Karpas-422 (cell line): Measurements from ENCODE around the gene NFAT5. TPM values are rescaled to one million over a fixed set of nuclear protein-coding genes. Genes with fewer than 3 reads are reported as not detected.

Experiments used
- DNase-seq: peaks from one replicate; pipeline ENCODE4 v3.0.0-alpha.2; 2015
- H2AFZ ChIP-seq: fragments of 200-600 bp; sonication (generic); 2 replicates; pipeline ENCODE4 v1.6.1; 2014; ENCODE audit warnings: antibody characterized with exemption, low read length, mixed read lengths
- H3K27ac ChIP-seq: fragments of 200-600 bp; sonication (generic); 2 replicates; pipeline ENCODE4 v1.5.1; 2014; ENCODE audit warnings: mild to moderate bottlenecking, low read length, moderate library complexity
- H3K27me3 ChIP-seq: fragments of 200-600 bp; sonication (generic); 2 replicates; pipeline ENCODE4 v1.6.1; 2014; ENCODE audit warnings: low read length, mixed read lengths
- H3K36me3 ChIP-seq: fragments of 200-600 bp; sonication (generic); 2 replicates; pipeline ENCODE4 v1.6.1; 2014; ENCODE audit warnings: low read length, mixed read lengths; ENCODE audit not compliant: insufficient read depth
- H3K4me1 ChIP-seq: fragments of 200-600 bp; sonication (generic); 2 replicates; pipeline ENCODE4 v1.6.1; 2014; ENCODE audit warnings: mild to moderate bottlenecking, low read length, mixed read lengths
- H3K4me2 ChIP-seq: fragments of 200-600 bp; sonication (generic); 2 replicates; pipeline ENCODE4 v1.6.1; 2014; ENCODE audit warnings: low read length, low read depth, mild to moderate bottlenecking; ENCODE audit not compliant: poor library complexity, severe bottlenecking
- H3K4me3 ChIP-seq: fragments of 200-600 bp; sonication (generic); 2 replicates; pipeline ENCODE4 v1.5.1; 2014; ENCODE audit warnings: mild to moderate bottlenecking, antibody characterized with exemption, low read length, mixed read lengths
- H3K79me2 ChIP-seq: fragments of 200-600 bp; sonication (generic); 2 replicates; pipeline ENCODE4 v1.6.1; 2014; ENCODE audit warnings: mild to moderate bottlenecking, low read length, mixed read lengths
- H3K9ac ChIP-seq: fragments of 200-600 bp; sonication (generic); 2 replicates; pipeline ENCODE4 v1.6.0; 2014; ENCODE audit warnings: low read length
- H3K9me2 ChIP-seq: fragments of 200-600 bp; sonication (generic), shearing (Covaris generic); replicated peaks from 2 replicates; pipeline ENCODE4 v1.6.0; 2014; ENCODE audit warnings: mild to moderate bottlenecking, low read length, moderate library complexity; ENCODE audit not compliant: insufficient read depth
- H3K9me3 ChIP-seq: fragments of 300-700, 200-600 bp; sonication (generic); 2 replicates; pipeline ENCODE4 v1.6.1; 2014; ENCODE audit warnings: low read length, mixed read lengths
- H4K20me1 ChIP-seq: fragments of 200-600 bp; sonication (generic); 2 replicates; pipeline ENCODE4 v1.6.1; 2014; ENCODE audit warnings: mild to moderate bottlenecking, antibody characterized with exemption, low read length, low read depth; ENCODE audit not compliant: insufficient read depth
- total RNA-seq: library from RNA; depleted of rRNA; stranded (reverse); fragments of >200 nt; shearing (Covaris generic); gene quantifications from 2 replicates; pipeline ENCODE4 v1.2.3, GENCODE V29; 2014; ENCODE audit warnings: low replicate concordance

The NFAT5 gene
- total RNA-seq, 1 experiment from 2014 or later: 41.6 TPM

GRCh38 chr16:69561901-69562300, 3.9 kb upstream of the NFAT5 start:
- no peaks in the 10 kb centered on the region for H3K27me3 ChIP-seq
- no peak overlapping the region for H2AFZ ChIP-seq
- no peak overlapping the region for H3K4me3 ChIP-seq
- H3K4me1 ChIP-seq: peaks cover 16% of the 10 kb centered on the region
- 0 out of 2 replicates have a peak, but pooled peaks cover 1% of the 10 kb centered on the region for H4K20me1 ChIP-seq
- H3K27ac ChIP-seq: no peak overlapping the region
- no peaks in the 10 kb centered on the region for H3K9me3 ChIP-seq
- no peak overlapping the region for H3K9ac ChIP-seq
- H3K36me3 ChIP-seq: no peaks in the 10 kb centered on the region
- peaks cover 13% of the 10 kb centered on the region for H3K79me2 ChIP-seq
- no peaks in the 10 kb centered on the region for H3K9me2 ChIP-seq
- no peak overlapping the region for H3K4me2 ChIP-seq
- DNase-seq: no peak

DNA sequence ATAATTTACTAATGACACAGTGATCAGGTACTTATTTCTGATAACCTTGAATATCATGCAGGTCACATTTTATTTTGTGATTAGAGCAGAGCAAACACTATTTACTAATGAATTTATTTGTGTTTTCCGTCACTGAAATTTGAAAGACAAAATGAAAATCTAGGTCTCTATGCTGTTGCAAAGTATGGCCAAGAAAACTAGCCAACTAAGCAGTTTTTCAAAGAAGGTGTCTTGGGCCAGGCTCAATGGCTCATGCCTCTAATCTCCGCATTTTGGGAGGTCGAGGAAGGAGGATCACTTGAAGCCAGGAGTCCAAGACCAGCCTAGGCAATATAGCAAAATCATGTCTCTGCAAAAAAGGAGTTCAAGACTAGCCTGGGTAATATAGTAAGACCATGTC, 3.0 kb upstream of the NFAT5 start:
- no peak overlapping the region for H3K27ac ChIP-seq
- H2AFZ ChIP-seq: no peak overlapping the region
- H4K20me1 ChIP-seq: 0 out of 2 replicates have a peak, but pooled peaks cover 3% of the 10 kb centered on the region
- H3K9me3 ChIP-seq: no peaks in the 10 kb centered on the region
- H3K4me1 ChIP-seq: peaks cover 21% of the 10 kb centered on the region
- H3K79me2 ChIP-seq: peaks cover 23% of the 10 kb centered on the region
- H3K4me3 ChIP-seq: no peak overlapping the region
- H3K9ac ChIP-seq: no peak overlapping the region
- no peaks in the 10 kb centered on the region for H3K36me3 ChIP-seq
- no peaks in the 10 kb centered on the region for H3K9me2 ChIP-seq
- no peak overlapping the region for H3K4me2 ChIP-seq
- DNase-seq: no peak
- no peaks in the 10 kb centered on the region for H3K27me3 ChIP-seq

DNA sequence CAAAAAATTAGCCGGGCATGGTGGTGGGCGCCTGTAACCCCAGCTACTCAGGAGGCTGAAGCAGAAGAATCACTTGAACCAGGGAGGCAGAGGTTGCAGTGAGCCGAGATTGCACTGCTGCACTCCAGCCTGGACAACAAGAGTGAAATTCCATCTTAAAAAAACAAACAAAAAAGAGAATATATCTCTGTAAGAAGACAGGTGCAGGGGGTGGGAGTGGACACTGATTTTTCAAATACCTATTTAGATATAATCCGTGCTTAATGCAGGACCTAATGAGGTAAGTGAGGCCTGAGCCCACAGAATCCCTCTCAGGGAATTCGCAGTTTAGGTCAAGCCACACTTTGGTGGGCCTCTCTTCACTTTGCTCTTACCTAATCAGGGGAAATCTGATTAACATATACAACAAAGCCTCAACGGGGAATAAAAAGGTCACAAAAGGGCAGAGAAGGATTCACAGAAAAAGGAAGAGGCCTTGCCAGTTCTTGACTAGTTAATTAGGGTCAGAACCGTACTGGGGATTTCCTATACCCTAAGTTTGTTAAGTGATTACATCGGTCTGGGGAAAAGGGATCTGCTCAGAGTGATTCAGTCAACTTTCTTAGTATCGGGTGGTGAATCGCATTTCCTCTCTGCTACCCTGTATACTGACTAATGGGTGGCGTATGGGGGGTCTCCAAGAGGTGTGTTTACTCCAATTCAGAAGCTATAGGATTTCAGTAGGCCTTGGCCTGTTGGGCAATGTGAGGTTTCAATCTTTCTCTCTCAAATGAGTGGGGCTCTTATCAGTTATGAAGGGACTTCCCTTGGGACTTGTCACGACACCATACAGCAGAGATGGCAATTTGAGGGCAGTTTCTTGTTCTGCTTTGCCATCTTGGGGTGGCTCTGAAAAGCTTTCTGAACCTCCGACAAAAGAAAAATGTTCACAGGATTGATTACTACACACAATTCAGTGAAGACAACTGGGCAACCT, 1.9 kb upstream of the NFAT5 start:
- peak overlapping the region; percentile 66; the same call in 1 of the 2 replicates for H3K27ac ChIP-seq
- peak; percentile 87 for DNase-seq
- H2AFZ ChIP-seq: peak overlapping the region; percentile 24; the same call in 1 of the 2 replicates
- H3K4me2 ChIP-seq: peak overlapping the region; percentile 100
- H3K79me2 ChIP-seq: peaks cover 33% of the 10 kb centered on the region
- H4K20me1 ChIP-seq: 0 out of 2 replicates have a peak, but pooled peaks cover 3% of the 10 kb centered on the region
- no peaks in the 10 kb centered on the region for H3K27me3 ChIP-seq
- H3K4me1 ChIP-seq: peaks cover 32% of the 10 kb centered on the region
- H3K9me3 ChIP-seq: no peaks in the 10 kb centered on the region
- peak overlapping the region; percentile 93 for H3K9ac ChIP-seq
- H3K4me3 ChIP-seq: peak overlapping the region; percentile 98
- H3K9me2 ChIP-seq: no peaks in the 10 kb centered on the region
- no peaks in the 10 kb centered on the region for H3K36me3 ChIP-seq

GRCh38 chr16:69564845-69565670, 708 bp upstream of the NFAT5 start:
- H3K27me3 ChIP-seq: no peaks in the 10 kb centered on the region
- no peaks in the 10 kb centered on the region for H3K9me2 ChIP-seq
- H3K9me3 ChIP-seq: no peaks in the 10 kb centered on the region
- peak overlapping the region; percentile 58; the same call in 1 of the 2 replicates for H2AFZ ChIP-seq
- no peaks in the 10 kb centered on the region for H3K36me3 ChIP-seq
- peak; percentile 59 for DNase-seq
- peaks cover 44% of the 10 kb centered on the region for H3K4me1 ChIP-seq
- peaks cover 45% of the 10 kb centered on the region for H3K79me2 ChIP-seq
- peak overlapping the region; percentile 66 for H3K27ac ChIP-seq
- peak overlapping the region; percentile 100 for H3K4me2 ChIP-seq
- H3K9ac ChIP-seq: peak overlapping the region; percentile 93
- peak overlapping the region; percentile 98 for H3K4me3 ChIP-seq
- 0 out of 2 replicates have a peak, but pooled peaks cover 3% of the 10 kb centered on the region for H4K20me1 ChIP-seq

DNA sequence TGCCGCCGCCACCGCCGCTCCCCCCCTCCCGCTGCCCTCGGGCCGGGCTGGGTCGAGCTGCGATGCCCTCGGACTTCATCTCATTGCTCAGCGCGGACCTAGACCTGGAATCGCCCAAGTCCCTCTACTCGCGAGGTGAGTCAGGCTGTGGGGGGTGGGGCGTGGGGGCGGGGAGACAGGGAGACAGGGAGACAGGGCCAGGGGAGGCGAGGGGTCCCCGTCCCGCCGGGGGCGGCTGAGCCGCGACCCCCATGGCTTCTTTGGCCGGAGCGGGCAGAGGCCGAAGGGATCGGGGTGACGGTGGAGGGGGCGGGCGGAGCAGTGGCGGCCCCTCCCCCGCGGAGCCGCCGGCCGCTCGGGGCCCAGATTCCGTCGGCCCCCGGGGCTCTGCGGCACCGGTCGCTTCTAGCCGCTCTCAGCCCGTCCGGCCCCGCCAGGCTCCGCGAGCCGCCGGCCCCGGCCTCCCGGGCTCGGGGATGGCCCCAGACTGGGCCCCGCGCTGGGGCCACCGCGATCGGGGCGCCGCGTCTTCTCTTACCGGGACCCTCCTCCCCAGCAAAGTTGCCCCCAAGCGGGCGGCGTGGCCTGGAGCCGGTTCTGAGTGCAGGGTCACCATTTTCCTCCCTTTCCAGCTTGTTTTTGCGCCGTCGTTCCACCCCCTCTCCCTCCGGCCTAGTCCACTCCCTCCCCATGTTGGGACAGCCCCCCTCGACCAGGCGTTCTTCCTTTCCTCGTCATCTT, 644 bp downstream of the NFAT5 start:
- H3K4me2 ChIP-seq: peak overlapping the region; percentile 82
- peak overlapping the region; percentile 84 for H3K9ac ChIP-seq
- DNase-seq: peak; percentile 73
- no peaks in the 10 kb centered on the region for H3K27me3 ChIP-seq
- peak overlapping the region; percentile 47; the same call in 1 of the 2 replicates for H2AFZ ChIP-seq
- H4K20me1 ChIP-seq: 0 out of 2 replicates have a peak, but pooled peaks cover 3% of the 10 kb centered on the region
- H3K4me3 ChIP-seq: peak overlapping the region; percentile 98
- H3K9me2 ChIP-seq: no peaks in the 10 kb centered on the region
- peak overlapping the region; percentile 77 for H3K27ac ChIP-seq
- H3K79me2 ChIP-seq: peaks cover 59% of the 10 kb centered on the region
- 0 out of 2 replicates have a peak, but pooled peaks cover 3% of the 10 kb centered on the region for H3K36me3 ChIP-seq
- H3K4me1 ChIP-seq: peaks cover 46% of the 10 kb centered on the region
- H3K9me3 ChIP-seq: no peaks in the 10 kb centered on the region

DNA sequence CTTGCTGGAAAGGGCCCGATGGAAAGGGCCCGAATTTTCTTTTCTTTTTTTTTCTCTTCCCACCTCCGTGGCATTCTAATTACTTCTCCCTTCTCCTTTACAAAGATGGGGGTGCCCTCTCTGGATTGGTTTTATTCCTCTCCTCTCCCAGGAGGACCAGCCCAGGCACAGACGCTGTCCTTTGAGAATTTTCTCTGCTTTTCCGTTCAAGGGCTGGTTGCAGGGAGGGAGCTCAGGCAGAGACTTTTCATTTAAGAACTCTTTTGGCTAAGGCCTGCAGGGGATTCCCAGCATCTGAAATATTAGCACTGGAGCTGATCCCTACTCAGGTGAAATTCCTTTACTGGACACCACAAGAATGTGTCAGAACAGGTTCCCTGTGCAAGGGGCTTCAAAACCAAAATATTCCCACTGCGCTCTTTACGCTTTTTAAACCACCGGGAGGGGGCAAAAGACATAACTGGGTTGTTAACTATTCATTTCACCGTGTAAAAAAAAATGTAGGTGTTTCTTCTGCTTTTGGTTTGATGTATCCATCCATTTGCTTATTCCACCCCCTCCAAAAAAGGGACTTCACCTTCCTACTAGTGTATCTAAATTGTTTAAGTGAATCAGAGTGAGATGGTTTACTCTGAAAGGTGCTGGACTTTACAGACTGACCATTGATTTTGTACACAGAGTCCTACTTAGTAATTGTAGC, 1.4 kb downstream of the NFAT5 start:
- Histone ChIP-seq H3K27ac (peak overlapping the region; percentile 77), H3K79me2 (peaks cover 64% of the 10 kb centered on the region), H3K9me3 (no peaks in the 10 kb centered on the region), H3K4me2 (peak overlapping the region; percentile 82), H3K4me3 (peak overlapping the region; percentile 98), H4K20me1 (0 out of 2 replicates have a peak, but pooled peaks cover 3% of the 10 kb centered on the region), H3K36me3 (0 out of 2 replicates have a peak, but pooled peaks cover 3% of the 10 kb centered on the region), H3K27me3 (no peaks in the 10 kb centered on the region), H3K9me2 (no peaks in the 10 kb centered on the region), H2AFZ (no peak overlapping the region), H3K9ac (peak overlapping the region; percentile 84), H3K4me1 (peaks cover 46% of the 10 kb centered on the region)
- peak; percentile 67 for DNase-seq

- Histone ChIP-seq H3K27me3 (no peaks in the 10 kb centered on the region), H4K20me1 (0 out of 2 replicates have a peak, but pooled peaks cover 3% of the 10 kb centered on the region), H3K9ac (peak overlapping the region; percentile 42), H3K36me3 (peaks cover 8% of the 10 kb centered on the region; the same call in 1 of the 2 replicates), H3K4me3 (peak overlapping the region; percentile 98), H3K9me2 (no peaks in the 10 kb centered on the region), H3K4me1 (peaks cover 45% of the 10 kb centered on the region), H3K27ac (peak overlapping the region; percentile 59), H2AFZ (no peak overlapping the region), H3K79me2 (peaks cover 77% of the 10 kb centered on the region), H3K4me2 (peak overlapping the region; percentile 82), H3K9me3 (no peaks in the 10 kb centered on the region)
- DNase-seq: peak; percentile 46
Observed at GRCh38 chr16:69568676-69569075, 2.9 kb downstream of the NFAT5 start.
